GM12801 (cell line): ENCODE measurements around the gene ZBTB14.

Source experiments
- TF ChIP-seq, protein P1 (sequence below): IDR thresholded peaks from one replicate; pipeline ENCODE4 v1.5.1; 2011; ENCODE audit warnings: control low read depth; ENCODE audit not compliant: insufficient read length; ENCODE audit errors: extremely low read depth

The ZBTB14 gene

DNA sequence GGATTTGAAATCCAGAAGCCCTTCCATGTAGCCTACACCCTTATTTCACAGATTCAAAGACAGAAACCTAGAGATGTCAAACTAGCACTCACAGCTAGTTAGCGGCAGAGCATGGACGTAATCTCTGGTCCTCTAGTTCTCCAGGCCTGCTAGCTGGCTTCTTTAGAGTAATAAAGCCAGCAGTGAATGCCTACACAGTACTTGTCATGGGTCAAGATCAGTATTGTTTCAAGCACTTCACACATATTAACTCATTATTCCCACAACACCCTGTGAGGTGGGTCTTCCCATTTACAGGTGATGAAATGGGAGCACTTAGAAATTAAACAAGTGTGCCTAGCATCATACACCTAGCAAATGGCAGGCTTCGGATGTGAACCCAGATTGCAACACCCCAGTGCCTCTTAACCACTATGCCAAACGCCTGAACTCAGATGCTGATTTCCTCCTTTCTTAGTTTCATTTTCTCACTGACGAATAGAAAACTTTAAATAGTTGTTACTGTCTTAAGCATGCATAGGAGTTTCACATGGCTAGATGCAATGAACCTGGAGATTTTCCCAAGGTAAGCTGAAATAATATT lies 14.5 kb upstream of the ZBTB14 start:
- TF ChIP-seq, protein P1, sequence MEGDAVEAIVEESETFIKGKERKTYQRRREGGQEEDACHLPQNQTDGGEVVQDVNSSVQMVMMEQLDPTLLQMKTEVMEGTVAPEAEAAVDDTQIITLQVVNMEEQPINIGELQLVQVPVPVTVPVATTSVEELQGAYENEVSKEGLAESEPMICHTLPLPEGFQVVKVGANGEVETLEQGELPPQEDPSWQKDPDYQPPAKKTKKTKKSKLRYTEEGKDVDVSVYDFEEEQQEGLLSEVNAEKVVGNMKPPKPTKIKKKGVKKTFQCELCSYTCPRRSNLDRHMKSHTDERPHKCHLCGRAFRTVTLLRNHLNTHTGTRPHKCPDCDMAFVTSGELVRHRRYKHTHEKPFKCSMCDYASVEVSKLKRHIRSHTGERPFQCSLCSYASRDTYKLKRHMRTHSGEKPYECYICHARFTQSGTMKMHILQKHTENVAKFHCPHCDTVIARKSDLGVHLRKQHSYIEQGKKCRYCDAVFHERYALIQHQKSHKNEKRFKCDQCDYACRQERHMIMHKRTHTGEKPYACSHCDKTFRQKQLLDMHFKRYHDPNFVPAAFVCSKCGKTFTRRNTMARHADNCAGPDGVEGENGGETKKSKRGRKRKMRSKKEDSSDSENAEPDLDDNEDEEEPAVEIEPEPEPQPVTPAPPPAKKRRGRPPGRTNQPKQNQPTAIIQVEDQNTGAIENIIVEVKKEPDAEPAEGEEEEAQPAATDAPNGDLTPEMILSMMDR = no peak

GRCh38 chr18:5305835-5306234 lies 10.3 kb upstream of the ZBTB14 start:
- TF ChIP-seq, protein P1 = no peak

- TF ChIP-seq, protein P1 = no peak
Measured at GRCh38 chr18:5304232-5304631, 8.7 kb upstream of the ZBTB14 start.

DNA sequence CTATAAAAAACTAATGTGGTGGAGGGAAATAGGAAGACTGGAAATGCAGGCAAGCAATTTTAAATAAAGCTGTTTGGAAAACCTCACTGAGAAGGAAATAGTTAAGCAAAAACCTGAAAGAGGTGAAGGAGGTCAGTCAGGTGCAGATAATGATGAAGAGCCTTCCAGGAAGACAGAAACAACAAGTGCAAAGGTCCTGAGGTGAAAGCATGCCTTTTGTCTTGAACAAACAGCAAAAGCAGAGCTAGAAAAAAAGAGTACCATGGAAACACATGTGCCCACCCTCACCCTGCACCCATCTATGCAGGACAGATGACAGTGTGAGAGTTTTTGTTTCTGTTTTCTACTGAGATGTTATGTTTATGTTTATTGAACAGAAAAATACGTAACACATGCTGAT lies 8.1 kb upstream of the ZBTB14 start:
- TF ChIP-seq, protein P1 = no peak

GRCh38 chr18:5302606-5303005 lies 7.1 kb upstream of the ZBTB14 start:
- TF ChIP-seq, protein P1 = no peak

DNA sequence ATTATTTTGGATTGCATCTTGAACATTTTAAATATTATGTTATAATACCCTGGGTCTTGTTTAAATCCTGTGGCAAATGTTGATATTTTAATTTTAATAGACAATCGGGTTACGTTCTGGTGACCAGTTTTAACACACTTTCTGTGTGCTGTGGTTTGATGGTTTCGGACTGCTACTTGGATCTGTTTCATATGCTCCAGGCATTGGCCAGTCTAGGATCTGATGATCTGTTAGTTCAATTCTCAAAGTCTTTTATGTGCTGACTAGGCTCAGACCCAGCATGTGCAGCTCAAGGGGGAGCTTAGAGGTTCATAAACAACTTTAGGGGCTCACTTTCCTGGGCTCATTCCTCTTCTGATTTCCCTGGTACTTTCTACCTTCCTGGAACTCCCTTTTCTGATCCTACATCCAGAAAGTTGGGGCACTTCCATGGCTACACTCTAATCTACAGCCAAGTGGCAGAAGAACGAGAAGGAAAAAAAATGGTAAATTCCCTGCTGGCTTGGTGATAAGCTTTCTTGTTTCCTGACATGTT lies 5.0 kb upstream of the ZBTB14 start:
- TF ChIP-seq, protein P1 = no peak

GRCh38 chr18:5298156-5298852 lies 2.8 kb upstream of the ZBTB14 start:
- TF ChIP-seq, protein P1 = no peak
